ENCODE results near the gene PSME3IP1. TPM values are rescaled to one million over a fixed set of nuclear protein-coding genes. Genes with fewer than 3 reads are reported as not detected.
"Not testable (repeated sequence)": the region's sequence is repeated elsewhere in the genome, so short reads cannot be mapped to it uniquely, and the experiment has no call there.

PSME3IP1 gene
- polyA plus RNA-seq, 1 donor, result 149 TPM

DNA sequence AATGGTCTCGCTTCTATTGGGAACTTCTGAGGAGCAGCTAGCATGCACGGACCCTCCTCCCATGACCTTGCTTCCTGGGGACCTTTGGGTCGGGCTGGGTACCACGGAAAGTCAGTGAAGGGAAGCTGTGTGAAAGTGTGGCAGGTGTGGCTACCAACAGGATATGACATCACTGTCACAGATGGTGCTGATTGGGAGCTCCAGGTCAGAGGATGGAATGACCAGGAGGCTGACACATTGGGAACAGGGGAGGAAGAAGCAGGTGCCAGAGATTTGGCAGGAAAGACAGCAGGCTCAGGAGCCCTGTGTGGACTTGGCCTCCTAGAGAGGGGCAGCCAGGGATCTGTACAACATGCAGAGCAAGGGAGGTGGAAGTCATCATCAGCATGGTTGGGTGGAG is 59.4 kb downstream of the PSME3IP1 start:
- DNase-seq, result no peak

DNA sequence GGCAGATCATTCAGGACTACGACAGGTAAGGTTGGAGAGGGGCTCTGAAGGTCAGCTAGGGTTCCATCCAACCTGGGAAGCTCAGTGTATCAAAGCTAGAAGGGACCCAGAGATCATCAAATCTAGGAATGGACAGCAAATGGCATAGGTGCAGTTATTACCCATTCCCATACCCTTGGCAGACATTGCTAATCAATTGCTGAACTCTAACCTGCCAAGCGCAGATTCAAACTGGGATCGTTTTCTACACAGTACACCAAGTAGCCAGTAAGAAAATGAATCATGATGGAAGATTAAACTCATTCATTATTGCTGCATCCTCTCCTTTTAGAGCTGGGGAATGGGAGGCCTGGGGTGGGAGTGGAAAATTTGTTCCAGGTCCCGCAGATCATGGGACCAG is 59.9 kb downstream of the PSME3IP1 start:
- DNase-seq, result no peak

DNA sequence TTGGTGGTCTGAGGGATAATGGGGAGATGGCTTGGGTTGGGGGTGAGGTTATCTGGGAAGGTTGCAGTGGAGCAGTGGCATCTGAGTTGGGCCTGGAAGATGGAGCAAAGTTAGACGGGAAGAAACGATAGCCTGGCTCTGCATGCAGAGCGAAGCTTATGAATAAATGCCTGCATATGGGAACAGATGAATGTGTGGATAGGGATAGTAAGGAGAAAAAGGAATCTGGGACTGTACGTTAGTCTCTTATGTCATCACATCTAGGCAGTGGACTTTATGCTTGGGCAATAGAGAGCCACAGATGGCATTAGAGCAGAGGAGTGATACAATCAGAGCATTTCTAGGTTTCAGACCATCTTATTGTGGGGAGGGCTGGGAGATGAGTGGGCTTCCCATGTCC is 60.5 kb downstream of the PSME3IP1 start:
- DNase-seq, result no peak

DNA sequence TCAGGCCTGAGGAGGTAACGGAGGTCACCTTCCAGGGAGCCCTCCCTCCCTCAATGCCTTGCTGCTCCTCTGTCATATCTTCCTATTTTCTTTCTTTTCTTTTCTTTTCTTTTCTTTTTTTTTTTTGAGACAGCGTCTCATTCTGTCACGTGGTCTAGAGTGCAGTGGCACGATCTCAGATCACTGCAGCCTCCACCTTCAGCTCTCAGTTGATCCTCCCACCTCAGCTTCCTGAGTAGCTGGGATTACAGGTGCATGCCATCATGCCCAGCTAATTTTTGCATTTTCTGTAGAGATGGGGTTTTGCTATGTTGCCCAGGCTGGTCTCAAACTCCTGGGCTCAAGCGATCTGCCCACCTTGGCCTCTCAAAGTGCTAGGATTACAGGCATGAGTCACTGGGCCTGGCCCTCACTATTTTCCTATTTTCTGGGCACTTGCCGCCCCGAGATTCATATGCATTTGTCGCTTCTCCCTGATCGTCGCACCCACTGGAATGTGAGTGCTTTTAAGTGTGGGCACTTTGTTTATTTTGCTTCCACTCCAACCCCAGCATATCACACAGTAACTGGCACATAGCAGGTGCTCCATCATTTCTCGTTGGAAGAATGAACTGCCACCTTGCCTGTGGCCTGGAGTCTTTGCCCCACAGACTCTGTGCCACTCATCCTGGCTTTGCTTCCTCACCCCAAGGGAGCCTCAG is 61.7 kb downstream of the PSME3IP1 start:
- no peak for DNase-seq

DNA sequence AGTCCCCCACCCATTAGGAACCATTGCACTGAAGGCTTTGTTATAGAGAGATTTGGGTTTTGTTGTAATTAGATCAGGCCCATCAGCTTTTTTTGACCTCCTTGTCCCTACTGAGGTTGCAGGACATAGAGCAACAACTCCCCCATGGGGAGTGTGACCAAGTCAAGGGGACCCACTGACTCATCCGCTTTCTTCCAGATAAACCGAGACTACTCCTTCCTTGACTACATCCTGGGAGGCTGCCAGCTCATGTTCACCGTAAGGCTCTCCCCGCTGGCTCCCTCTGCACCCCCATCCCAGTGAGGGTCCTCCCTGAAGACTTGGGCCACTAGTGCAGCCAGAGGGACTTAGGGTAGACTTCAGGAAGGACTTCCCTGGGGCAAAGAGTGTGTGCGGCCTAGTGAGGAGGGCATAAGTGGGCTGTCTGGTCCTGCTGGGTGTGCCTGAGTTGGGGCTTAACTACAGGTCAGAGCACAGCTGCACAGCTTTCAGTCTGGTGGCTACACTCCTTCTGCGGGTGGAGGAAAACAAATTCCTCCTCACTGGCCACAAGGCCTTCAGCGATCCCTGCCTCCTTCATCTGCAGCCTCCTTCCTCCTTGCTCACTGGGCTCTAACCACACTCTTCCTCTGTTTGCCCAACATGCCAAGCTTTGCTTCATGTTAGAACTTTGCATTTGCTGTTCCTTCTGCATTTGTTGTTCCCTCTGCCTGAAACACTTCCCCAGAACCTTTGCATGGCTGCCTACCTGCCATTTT is 62.4 kb downstream of the PSME3IP1 start:
- DNase-seq, result no peak

DNA sequence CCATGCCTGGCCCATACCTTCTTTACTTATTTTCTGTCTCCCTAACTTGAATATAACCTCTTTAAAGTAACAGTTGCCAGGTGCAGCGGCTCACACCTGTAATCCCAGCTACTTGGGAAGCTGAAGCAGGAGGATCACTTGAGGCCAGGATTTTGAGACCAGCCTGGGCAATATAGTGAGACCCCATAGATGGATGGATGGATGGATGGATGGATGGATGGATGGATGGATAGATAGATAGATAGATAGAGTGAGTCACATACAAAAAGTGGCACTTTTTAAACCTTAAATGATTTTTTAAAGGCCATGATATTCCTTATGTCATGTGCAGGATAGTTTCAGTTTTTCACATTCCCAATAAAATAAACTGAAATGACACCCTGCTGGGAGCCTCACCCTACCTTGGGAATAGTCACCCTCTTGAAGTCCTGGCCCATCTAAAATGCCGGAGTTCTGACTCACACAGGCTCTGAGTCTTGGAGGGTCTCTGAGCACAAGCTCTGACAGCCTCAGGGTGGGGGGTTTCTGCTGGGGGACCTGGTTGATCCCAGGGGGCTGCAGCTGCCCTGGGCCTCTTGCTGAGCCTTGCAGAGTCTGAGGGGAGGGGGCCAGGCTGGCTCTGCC is 67.3 kb downstream of the PSME3IP1 start:
- no peak for DNase-seq

DNA sequence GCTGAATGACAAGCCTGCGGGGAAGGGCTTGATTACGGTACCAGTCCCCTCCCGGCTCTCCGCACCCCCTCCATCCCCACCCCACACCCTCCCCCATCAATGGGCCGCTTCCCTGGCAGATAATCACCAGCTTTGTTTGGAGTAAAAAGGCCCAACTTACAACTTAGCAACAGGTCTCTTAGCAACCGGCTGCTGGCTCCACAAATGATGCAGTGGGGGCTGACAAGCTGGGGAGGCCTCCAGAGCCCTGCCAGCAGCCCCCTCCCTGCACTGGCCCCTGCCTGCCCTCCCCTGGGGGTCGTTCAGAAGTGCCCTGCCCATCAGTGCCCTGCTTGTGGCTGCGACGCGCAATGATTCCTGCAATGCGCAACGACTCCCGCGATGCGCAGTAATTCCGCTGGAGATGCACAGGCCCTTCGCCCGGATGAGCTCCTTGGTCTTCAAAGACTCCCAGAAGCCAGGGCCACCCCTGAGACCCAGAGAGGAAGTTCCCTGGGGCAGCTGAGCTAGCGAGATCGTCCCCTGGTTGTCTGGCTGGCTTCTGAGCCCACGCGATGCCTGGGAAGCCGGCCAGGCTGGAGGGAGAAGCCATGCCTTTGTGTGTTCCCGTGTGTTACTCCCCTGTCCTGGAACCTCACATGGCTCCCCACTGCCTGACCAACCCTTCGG is 70.2 kb downstream of the PSME3IP1 start:
- DNase-seq, result no peak

DNA sequence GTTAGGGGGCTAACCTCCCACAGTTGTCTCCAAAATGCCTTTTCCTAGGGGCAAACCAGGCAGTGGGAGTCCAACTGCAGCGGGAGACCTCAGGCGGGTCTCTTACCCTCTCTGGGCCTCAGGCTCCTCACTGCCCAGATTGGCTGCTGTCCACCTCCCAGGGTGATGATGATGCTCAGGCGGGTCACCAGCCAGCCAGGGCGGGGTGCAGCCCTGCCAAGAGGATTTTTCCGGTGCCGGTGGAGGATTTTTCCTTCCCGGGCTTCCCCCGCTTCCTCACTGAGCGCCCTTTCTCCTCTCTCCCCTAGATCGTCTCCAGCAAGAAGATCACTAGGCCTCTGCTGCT is 70.7 kb downstream of the PSME3IP1 start:
- DNase-seq, result no peak

DNA sequence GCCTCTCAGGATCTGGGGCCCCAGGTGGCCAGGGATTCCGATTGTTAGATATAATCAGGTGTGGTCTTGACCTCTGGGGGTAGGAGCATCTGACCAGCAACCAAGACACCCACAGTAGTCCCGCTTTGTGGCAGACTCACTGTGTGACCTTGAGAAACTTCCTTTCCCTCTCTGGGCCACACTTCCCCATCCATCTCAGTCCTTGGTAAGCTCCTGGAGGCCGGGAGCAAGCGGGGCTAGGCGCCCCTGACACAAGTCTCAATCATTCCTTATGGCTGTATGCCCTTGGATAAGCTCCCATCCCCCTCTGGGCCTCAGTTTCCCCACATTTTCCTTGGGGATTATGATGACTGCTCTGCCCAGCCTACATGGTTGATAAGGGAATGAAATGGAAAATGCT is 72.2 kb downstream of the PSME3IP1 start:
- DNase-seq, result no peak

DNA sequence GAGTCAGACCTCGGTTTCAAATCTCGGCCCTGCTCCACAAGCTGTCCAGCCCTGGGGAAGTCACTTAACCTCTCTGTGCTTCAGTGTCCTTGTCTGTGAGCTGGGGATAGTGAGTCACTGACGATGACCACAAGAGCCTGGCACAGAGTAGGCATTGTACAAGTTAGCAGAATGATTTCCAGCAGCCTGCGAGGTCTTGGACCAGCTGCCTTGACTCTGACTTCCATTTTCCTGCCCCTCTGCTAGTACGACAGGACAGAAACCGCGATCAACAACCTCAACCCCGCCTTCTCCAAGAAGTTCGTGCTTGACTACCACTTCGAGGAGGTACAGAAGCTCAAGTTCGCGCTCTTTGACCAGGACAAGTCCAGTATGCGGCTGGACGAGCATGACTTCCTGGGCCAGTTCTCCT is 72.8 kb downstream of the PSME3IP1 start:
- DNase-seq, result no peak

DNA sequence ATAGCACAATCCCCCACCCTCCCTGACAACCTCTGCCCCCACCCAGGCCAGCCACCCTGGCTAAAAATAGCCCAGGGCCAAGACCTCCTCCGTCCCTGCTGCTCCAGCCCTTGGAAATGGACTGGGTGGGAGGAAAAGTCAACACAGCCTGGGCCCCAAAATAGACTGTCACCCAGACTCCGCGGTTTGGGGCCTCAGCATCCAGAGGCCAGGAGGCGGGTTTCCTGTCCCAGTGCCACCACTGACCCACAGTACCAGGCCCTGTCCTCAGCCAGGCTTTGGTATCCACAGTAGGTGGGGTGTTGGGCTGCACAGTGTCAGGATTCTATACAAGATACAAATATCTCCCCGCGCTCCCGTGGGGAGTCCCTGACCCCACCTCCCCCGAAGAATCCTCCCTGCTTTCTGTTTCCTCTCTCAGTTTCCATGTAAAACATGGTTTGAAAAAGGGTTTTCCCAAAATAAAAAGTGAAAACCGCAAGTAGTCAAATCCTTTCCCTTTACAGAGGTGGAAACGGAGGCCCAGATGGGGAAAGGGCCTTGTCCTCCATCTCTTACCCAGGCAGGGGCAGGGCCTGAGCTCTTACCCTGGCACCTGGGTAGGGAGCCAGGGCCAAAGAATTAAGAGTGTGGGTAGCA is 73.3 kb downstream of the PSME3IP1 start:
- no peak for DNase-seq

DNA sequence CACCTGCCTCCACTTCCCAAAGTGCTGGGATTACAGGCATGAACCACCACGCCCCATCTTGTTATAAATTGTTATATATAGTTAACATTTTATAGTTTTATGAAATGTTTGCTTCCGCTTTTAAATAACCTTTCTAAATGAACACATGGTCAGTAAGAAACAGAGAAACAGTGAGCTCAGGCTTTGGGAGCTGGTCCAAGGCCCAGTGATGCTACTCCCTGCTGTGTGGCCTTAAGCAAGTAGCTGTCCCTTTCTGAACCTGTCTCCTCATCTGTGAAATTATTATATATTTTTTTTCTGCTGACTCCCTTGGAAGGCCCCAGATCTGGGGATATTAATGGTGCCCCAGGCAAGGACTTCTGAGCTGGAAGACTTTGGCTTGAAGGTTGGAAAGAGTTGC is 74.4 kb downstream of the PSME3IP1 start:
- DNase-seq, result no peak

DNA sequence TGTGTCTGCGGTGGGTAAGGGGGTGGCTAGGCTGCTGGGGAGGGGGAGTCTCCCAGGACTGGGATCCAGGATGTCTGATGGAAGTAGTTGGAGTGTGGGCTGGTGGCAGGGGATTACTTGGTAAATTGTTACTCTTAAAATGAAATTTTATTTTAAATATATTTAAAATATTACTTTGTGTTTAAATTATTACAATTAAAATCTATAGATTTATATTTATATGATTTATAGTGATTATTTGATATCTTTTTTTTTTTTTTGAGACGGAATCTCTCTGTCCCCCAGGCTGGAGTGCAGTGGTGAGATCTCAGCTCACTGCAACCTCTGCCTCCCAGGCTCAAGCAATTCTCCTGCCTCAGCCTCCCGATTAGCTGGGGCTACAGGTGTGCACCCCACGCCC is 74.9 kb downstream of the PSME3IP1 start:
- no peak for DNase-seq

DNA sequence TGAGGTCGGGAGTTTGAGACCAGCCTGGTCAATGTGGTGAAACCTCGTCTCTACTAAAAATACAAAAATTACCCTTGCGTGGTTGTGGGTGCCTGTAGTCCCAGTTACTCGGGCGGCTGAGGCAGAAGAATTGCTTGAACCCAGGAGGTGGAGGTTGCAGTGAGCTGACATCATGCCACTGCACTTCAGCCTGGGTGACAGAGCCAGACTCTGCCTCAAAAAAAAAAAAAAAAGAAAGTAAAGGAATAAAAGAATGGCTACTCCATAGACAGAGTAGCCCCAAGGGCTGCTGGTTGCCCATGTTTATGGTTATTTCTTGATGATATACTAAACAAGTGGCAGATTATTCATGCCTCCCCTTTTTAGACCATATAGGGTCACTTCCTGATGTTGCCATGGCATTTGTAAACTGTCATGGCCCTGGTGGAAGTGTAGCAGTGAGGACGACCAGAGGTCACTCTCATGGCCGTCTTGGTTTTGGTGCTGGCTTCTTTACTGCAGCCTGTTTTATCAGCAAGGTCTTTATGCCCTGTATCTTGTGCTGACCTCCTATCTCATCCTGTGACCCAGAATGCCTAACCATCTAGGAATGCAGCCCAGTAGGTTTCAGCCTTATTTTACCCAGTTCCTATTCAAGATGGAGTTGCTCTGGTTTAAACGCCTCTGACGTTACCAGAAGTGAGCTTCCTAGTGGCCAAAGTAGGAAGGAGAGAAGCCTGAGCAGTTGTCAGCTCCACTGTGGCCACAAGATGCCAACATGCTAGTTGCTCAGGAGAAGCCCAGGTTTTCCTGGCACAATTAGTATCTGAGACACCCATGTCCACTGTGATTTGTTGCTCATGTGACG is 76.4 kb downstream of the PSME3IP1 start:
- DNase-seq, result not testable (repeated sequence)

DNA sequence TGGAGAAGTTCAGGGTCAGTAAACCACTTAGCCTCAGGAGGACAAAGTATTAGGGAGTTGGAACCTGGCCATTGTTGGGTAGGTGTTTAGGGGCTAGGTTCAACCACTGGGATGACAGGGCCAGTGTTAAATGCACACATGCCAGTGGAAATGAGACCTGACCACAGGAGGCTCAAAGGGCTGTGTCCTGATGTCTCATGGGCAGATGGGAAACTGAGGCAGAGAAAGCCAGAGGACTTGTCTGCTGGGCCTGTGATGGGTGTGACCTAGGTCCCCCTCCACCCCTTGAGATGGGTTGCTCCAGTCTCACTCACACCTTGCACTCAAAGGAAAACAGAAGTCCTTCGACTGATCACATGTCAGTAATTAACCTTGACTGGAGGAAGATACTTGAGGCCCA is 77.4 kb downstream of the PSME3IP1 start:
- DNase-seq, result no peak

DNA sequence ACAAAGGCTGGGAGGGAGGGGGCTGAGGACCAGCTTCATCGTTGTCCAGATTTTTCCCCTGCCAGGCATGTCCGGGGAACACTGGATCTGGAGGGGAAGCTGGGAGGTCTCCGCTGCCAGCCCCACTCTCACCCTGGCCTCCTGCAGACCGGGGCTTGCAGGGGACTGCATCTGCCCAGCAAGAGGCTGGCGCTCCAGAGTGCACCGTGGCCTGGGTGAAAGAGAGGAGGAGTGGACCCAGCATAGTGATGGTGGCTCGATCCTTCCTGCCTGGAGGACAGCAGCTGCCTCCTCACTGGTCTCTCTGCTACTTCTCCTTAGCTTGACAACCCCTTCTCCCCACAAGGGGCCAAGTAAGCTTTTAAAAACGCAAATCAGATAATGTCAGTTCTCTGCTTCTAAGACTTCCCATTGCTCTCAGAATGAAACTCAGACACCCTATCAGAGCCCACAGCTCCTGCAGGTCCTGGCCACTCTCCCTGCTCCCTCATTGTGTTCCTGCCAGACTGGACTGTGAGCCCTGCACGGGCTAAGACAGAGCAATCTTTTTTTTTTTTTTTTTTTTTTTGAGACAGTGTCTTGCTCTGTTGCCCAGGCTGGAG is 78.4 kb downstream of the PSME3IP1 start:
- DNase-seq, result no peak

DNA sequence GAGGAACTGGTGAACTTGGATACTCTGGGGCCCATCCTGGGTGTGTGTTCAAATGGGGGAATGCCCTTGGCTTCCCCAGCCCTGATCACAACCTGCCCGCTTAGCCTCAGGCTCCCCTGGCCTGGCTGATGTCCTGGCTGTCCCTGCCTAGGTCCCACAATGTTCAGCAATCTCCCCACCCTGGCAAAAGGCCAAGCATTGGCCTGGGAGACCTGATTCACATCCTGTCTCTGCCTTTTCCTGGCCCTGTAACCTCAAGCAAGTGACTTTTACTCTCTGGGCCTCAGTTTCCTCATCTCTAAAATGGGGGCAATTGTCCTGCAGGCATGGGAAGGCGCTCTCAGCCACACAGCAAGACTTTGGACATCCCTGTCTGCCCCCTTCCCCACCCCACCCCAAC is 79.1 kb downstream of the PSME3IP1 start:
- no peak for DNase-seq

DNA sequence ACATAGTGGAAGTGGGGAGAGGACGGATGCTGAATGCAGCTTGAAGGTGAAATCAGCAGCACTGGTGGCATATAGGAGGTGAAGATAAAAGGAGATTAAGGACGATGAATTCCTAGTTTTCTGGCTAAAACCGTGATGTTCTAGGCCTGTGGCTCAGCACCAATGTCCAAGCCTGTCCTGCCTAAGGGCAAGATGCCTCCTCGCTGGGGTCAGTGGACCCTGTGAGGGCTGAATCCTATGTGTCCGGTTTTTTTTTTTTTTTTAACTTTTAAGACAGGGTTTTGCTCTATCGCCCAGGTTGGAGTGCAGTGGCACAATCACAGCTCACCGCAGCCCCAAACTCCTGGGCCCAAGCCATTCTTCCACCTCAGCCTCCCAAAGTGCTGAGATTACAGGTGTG is 80.7 kb downstream of the PSME3IP1 start:
- no peak for DNase-seq

DNA sequence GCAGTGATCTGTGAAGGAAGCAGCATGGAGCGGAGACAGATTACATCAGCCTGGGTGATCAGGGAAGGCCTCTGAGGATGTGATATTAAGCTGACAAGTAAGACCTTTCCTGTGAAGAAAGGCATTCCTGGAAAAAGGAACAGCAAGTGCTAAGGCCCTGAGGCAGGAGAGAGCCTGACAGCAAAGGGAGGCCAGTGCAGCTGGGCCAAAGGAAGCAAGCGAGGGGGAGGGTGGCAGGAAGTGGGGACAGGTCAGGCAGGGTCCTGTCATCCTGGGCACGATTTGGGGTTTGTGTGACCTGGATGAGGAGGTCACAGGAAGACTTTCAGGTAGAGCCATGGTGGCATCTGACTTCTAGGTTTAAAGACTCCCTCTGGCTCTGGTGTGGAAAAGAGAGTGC is 81.1 kb downstream of the PSME3IP1 start:
- no peak for DNase-seq

DNA sequence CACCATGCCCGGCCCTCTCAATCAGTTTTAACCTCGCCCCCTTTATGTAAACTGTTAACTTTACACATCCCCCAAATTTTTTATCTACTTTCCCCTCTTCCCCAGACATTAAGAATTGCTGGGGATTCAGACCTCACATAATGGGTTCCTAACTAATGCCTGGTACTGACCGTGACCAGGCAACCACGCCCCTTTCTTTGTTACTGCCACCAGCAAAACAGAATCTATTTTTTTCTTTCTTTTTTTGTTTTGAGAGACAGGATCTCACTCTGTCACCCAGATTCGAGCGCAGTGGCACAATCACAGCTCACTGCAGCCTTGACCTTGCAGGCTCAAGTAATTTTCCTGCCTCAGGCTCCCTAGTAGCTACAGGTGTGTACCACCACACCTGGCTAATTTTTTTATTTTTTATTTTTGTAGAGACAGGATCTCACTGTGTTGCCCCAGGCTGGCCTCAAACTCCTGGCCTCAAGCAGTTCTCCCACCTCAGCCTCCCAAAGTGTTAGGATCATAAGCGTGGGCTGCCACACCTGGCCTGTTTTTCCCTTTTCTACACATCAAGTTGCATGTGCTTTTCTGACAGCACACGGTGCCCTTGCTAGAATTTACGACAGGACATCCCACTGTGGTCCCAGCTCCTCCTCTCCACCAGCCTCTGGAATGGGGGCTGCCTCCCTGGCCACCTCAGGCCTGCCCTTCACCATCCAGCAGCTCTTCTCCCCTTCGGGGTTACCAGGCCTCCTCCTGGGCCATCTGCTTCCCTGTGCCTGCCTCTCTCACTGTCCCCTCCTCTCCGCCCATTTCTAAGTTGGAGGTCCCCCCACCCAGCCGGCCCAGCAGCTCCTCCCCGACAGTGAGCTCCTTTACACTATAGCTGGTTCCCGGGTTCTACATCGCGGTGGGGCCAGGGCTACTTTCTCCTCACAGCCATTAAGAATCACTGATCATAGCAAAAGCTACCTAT is 82.7 kb downstream of the PSME3IP1 start:
- DNase-seq, result no peak
